GM12892 (cell line): ENCODE measurements around the gene CCDC60.

ENCODE experiments used
- DNase-seq: peaks from one replicate; pipeline ENCODE4 v3.0.0; 2011; ENCODE audit not compliant: insufficient read length
- FAIRE-seq: peaks from 2 replicates; lab custom pipeline; 2011; peaks lifted over from hg19 to GRCh38; lab: Jason Lieb, UNC
- POLR2A ChIP-seq: IDR thresholded peaks from 2 replicates; pipeline ENCODE4 v1.6.1; 2011; ENCODE audit warnings: low read depth, low read length, control low read depth
- POLR2AphosphoS5 ChIP-seq: IDR thresholded peaks from 2 replicates; pipeline ENCODE4 v1.6.1; 2011; ENCODE audit warnings: low read depth, low read length, control low read depth
- TAF1 ChIP-seq: IDR thresholded peaks from 2 replicates; pipeline ENCODE4 v1.6.1; 2011; ENCODE audit warnings: low read depth, mild to moderate bottlenecking, control low read depth, low read length, borderline replicate concordance

Gene CCDC60

GRCh38 chr12:119406308-119406707 lies 71.8 kb downstream of the CCDC60 start:
- DNase-seq = no peak
- TF ChIP-seq POLR2A (no peak), POLR2AphosphoS5 (no peak)
- no peak for FAIRE-seq

DNA sequence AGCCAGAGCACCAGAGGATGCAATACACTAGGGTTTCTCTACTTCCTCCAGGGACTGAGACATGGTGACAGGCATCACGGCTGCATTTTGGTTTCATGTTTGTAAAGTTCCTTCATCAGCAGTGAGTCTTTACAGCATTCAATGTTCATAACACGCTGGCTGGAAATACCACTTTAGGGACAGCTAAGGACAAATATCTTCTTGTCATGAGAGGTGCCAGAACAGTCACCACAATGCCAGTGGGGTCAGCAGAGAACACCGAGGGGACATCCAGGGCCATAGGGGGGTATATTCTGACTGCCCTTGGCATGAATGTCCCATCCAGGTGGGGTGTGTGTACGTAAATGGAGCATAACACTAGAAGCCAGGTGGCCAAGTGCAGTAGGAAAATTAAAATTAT lies 72.3 kb downstream of the CCDC60 start:
- FAIRE-seq (no peak), DNase-seq (no peak)
- TF ChIP-seq POLR2A = no peak
- TF ChIP-seq POLR2AphosphoS5 = no peak
- no peak for TF ChIP-seq TAF1

- FAIRE-seq = no peak
- TF ChIP-seq TAF1 (no peak), POLR2A (no peak), POLR2AphosphoS5 (no peak)
Observed at GRCh38 chr12:119409043-119409442, 74.5 kb downstream of the CCDC60 start.

GRCh38 chr12:119410396-119410795 lies 75.9 kb downstream of the CCDC60 start:
- no peak for TF ChIP-seq POLR2AphosphoS5
- TF ChIP-seq TAF1 = no peak
- no peak for TF ChIP-seq POLR2A
- FAIRE-seq = no peak
- DNase-seq = no peak

More at GRCh38 chr12:119409043-119409442, 74.5 kb downstream of the CCDC60 start:
- no peak for DNase-seq

DNA sequence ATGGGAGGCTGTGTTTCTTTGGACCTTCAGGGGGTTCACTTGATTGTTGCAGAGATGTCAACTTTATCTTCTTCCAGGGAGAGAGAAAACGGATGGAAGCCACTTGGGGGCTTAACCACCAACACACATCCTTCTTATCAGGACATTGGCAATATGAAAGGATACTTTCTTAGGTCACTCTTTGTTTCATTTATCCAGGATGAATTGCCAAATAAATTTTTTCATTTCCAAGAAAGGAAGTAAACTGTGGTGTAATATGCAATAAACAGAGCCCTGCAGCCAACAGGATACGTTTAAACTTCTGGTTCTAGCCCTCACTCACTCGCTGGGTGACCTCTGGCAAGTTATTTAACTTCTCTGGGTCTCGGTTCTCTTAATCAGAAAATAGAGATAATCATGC lies 77.8 kb downstream of the CCDC60 start:
- FAIRE-seq (no peak), DNase-seq (no peak)
- no peak for TF ChIP-seq POLR2A
- TF ChIP-seq POLR2AphosphoS5 = no peak
- TF ChIP-seq TAF1 = no peak

GRCh38 chr12:119412811-119413794 lies 78.6 kb downstream of the CCDC60 start:
- TF ChIP-seq POLR2AphosphoS5 = no peak
- no peak for TF ChIP-seq POLR2A
- no peak for TF ChIP-seq TAF1
- peak; percentile 89 for FAIRE-seq
- DNase-seq = no peak

- no peak for TF ChIP-seq POLR2A
- TF ChIP-seq POLR2AphosphoS5 = no peak
- no peak for TF ChIP-seq TAF1
- DNase-seq = no peak
- no peak for FAIRE-seq
Observed at GRCh38 chr12:119415714-119416113, 81.2 kb downstream of the CCDC60 start.

DNA sequence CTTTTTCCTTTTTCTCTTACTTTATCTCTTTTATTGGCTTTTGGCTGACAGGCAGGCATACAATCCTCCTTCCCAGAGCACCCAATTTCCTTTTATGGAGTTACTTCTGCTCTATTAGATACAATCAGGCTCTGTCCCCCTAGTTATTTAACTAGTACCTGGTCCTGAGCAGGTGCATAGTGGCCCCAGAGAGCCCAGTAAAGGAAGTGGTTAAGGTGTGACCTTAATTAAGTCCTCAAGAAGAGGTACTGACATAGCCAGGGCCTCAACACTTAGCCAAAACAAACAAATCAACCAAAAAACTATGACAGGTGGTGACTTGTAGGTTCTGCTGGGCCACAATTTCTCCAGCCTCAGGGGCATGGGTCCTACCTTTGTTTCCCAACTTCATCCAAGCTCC lies 82.9 kb downstream of the CCDC60 start:
- FAIRE-seq (no peak), DNase-seq (no peak)
- TF ChIP-seq TAF1 (no peak), POLR2AphosphoS5 (no peak)

DNA sequence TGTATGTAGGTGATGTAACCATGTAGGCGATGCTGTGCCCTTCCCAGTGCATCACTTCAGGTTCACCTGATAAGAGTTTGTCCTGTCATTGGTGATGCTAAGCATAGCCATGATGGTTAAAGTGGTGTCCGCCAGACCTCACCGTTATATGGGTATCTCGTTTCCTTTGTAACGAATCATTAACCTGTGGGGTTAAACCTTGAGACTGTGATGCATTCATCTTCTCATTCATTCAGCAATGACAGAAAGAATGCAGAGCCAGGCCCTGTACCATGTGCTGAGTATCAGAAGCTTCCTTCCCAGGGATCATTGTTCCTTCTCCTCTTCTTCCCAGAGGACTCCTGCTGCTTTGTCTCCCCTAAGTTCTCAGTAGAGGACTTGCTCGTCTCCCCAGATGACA lies 84.9 kb downstream of the CCDC60 start:
- no peak for FAIRE-seq
- no peak for TF ChIP-seq POLR2A
- TF ChIP-seq POLR2AphosphoS5 = no peak
- no peak for TF ChIP-seq TAF1
- no peak for DNase-seq

DNA sequence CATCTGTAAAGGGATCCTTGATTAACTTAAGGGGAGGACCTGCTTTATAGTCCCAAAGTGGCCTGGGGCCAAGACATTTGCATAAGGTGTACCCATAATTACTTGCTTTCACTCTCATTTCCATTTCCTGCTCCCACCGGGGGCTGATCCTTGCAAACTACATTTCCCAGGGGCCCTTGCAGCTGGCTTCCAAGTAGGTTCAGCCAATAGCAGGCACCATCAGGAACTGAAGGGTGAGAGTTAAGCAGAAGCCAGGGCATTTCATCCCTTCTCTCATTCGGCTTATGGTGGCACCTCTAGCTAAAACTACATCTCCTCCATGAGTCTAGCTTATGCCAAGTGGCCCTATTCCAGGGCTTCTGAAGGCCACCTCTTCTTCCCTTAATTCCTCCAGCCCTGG lies 88.8 kb downstream of the CCDC60 start:
- TF ChIP-seq TAF1 = no peak
- no peak for TF ChIP-seq POLR2A
- TF ChIP-seq POLR2AphosphoS5 = no peak
- no peak for DNase-seq
- FAIRE-seq = no peak

DNA sequence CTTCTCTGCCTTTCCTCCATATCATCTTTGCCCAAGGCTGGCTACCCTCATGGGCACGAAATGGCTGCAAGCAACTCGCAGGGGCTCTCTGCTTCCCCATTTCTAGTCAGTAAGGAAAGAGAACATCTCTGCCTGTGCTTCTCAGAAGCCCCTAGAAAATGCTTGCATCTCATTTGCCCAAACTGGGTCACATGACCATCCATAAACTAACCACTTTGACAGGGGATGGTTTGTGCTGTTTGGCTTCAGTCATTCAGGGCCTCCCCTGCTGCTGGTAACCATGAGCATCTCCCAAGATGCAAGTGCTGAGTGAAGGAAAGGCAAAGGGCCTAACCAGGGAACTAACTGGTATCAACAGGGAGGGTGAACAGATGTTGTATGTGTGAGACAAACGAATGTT lies 91.1 kb downstream of the CCDC60 start:
- DNase-seq (no peak), FAIRE-seq (no peak)
- TF ChIP-seq TAF1 (no peak), POLR2AphosphoS5 (no peak), POLR2A (no peak)

- DNase-seq (no peak), FAIRE-seq (no peak)
- TF ChIP-seq POLR2A = no peak
- no peak for TF ChIP-seq POLR2AphosphoS5
- TF ChIP-seq TAF1 = no peak
Observed at GRCh38 chr12:119431151-119431550, 96.6 kb downstream of the CCDC60 start.

- DNase-seq (no peak), FAIRE-seq (no peak)
- TF ChIP-seq POLR2A (no peak), TAF1 (no peak), POLR2AphosphoS5 (no peak)
Observed at GRCh38 chr12:119432949-119433348, 98.4 kb downstream of the CCDC60 start.
